Upper lobe of right lung (tissue), 1 donor: ENCODE data around the gene FA2H. TPM values are rescaled to one million over a fixed set of nuclear protein-coding genes. Genes with fewer than 3 reads are reported as not detected.

ENCODE experiments used
- ATAC-seq: fragments of 200-7000 bp; cut with Tn5 transposase; one replicate; pipeline ENCODE4 v1.9.1; 2020; ENCODE audit warnings: mild to moderate bottlenecking, moderate library complexity
- DNase-seq: peaks from one replicate; pipeline ENCODE4 v3.0.0-alpha.2; 2020
- H3K27ac ChIP-seq: fragments of 200-600 bp; one replicate; pipeline ENCODE4 v1.8.0; 2022
- H3K27me3 ChIP-seq: fragments of 200-600 bp; one replicate; pipeline ENCODE4 v1.8.0; 2022; ENCODE audit warnings: mild to moderate bottlenecking
- H3K36me3 ChIP-seq: fragments of 200-600 bp; one replicate; pipeline ENCODE4 v1.8.0; 2022
- H3K4me1 ChIP-seq: fragments of 200-600 bp; one replicate; pipeline ENCODE4 v1.8.0; 2022
- H3K4me3 ChIP-seq: fragments of 200-600 bp; one replicate; pipeline ENCODE4 v1.8.0; 2022; ENCODE audit warnings: mild to moderate bottlenecking
- H3K9me3 ChIP-seq: fragments of 200-600 bp; one replicate; pipeline ENCODE4 v1.8.0; 2022
- CTCF ChIP-seq: fragments of 200-600 bp; IDR thresholded peaks from one replicate; pipeline ENCODE4 v1.8.0; 2022; ENCODE audit warnings: antibody characterized with exemption
- intact Hi-C: fragments of 100-400 bp; cut with DNase I; formaldehyde crosslinking; loops from one replicate; pipeline ENCODE4 v1.11.0; 2022
- total RNA-seq: library from RNA; stranded (reverse); fragmentation: NEBNext Ultra II Directional; extraction: Animal tissue kit (Norgen Biotek cat#: 25700); gene quantifications from one replicate; pipeline ENCODE4 v1.2.1, GENCODE V29; 2021
- donor health status: DM: no; HTN: yes; CAD: no; lungs with severe emphysema.

The FA2H gene
- total RNA-seq, 1 donor from 2014 or later: 2.1 TPM

GRCh38 chr16:74776926-74777325, 2.3 kb upstream of the FA2H start:
- H3K4me3 ChIP-seq: no peak overlapping the region
- no peaks in the 10 kb centered on the region for H3K36me3 ChIP-seq
- ATAC-seq (no peak), DNase-seq (no peak)
- peaks cover 31% of the 10 kb centered on the region for H3K27me3 ChIP-seq
- H3K27ac ChIP-seq: no peak overlapping the region
- intact Hi-C loops: no loop called here
- peaks cover 3% of the 10 kb centered on the region for H3K4me1 ChIP-seq
- H3K9me3 ChIP-seq: no peaks in the 10 kb centered on the region
- no peak for TF ChIP-seq CTCF

- H3K27me3 ChIP-seq: peaks cover 36% of the 10 kb centered on the region
- no peak for TF ChIP-seq CTCF
- ATAC-seq (no peak), DNase-seq (no peak)
- no peaks in the 10 kb centered on the region for H3K36me3 ChIP-seq
- H3K27ac ChIP-seq: no peak overlapping the region
- peaks cover 3% of the 10 kb centered on the region for H3K4me1 ChIP-seq
- no peaks in the 10 kb centered on the region for H3K9me3 ChIP-seq
- intact Hi-C loops: no loop called here
- H3K4me3 ChIP-seq: peak overlapping the region; percentile 49
Measured at GRCh38 chr16:74775255-74775654, 635 bp upstream of the FA2H start.

GRCh38 chr16:74773446-74774222, 986 bp downstream of the FA2H start:
- no peak for TF ChIP-seq CTCF
- H3K27me3 ChIP-seq: peaks cover 36% of the 10 kb centered on the region
- H3K9me3 ChIP-seq: no peaks in the 10 kb centered on the region
- H3K4me1 ChIP-seq: peaks cover 3% of the 10 kb centered on the region
- no peak overlapping the region for H3K27ac ChIP-seq
- peak overlapping the region; percentile 49 for H3K4me3 ChIP-seq
- intact Hi-C loops: no loop called here
- H3K36me3 ChIP-seq: no peaks in the 10 kb centered on the region
- ATAC-seq (no peak), DNase-seq (no peak)

GRCh38 chr16:74771656-74772315, 2.8 kb downstream of the FA2H start:
- intact Hi-C loops: no loop called here
- Histone ChIP-seq H3K27ac (no peak overlapping the region), H3K9me3 (no peaks in the 10 kb centered on the region), H3K4me1 (peaks cover 3% of the 10 kb centered on the region), H3K4me3 (no peak overlapping the region), H3K36me3 (no peaks in the 10 kb centered on the region), H3K27me3 (peaks cover 36% of the 10 kb centered on the region)
- TF ChIP-seq CTCF: no peak
- no peak for DNase-seq
- no peak for ATAC-seq

GRCh38 chr16:74770831-74771526, 3.6 kb downstream of the FA2H start:
- Histone ChIP-seq H3K27me3 (peaks cover 29% of the 10 kb centered on the region), H3K36me3 (no peaks in the 10 kb centered on the region), H3K4me3 (no peak overlapping the region), H3K27ac (no peak overlapping the region), H3K4me1 (peaks cover 3% of the 10 kb centered on the region), H3K9me3 (no peaks in the 10 kb centered on the region)
- DNase-seq: peak; percentile 27
- TF ChIP-seq CTCF: no peak
- intact Hi-C loops: no loop called here
- no peak for ATAC-seq
